Neural progenitor cell (in vitro differentiated cells): Measurements from ENCODE around the gene CASP7.

Experiments used
- EZH2phosphoT487 ChIP-seq: fragments of 200-600 bp; sonication (generic); IDR thresholded peaks from 2 replicates; pipeline ENCODE4 v1.6.1; 2017; ENCODE audit warnings: antibody characterized with exemption
- TF ChIP-seq, protein P1 (sequence below): fragments of 200-600 bp; sonication (generic); IDR thresholded peaks from 2 replicates; pipeline ENCODE4 v1.5.1; 2017; ENCODE audit warnings: antibody characterized with exemption, mild to moderate bottlenecking

DNA sequence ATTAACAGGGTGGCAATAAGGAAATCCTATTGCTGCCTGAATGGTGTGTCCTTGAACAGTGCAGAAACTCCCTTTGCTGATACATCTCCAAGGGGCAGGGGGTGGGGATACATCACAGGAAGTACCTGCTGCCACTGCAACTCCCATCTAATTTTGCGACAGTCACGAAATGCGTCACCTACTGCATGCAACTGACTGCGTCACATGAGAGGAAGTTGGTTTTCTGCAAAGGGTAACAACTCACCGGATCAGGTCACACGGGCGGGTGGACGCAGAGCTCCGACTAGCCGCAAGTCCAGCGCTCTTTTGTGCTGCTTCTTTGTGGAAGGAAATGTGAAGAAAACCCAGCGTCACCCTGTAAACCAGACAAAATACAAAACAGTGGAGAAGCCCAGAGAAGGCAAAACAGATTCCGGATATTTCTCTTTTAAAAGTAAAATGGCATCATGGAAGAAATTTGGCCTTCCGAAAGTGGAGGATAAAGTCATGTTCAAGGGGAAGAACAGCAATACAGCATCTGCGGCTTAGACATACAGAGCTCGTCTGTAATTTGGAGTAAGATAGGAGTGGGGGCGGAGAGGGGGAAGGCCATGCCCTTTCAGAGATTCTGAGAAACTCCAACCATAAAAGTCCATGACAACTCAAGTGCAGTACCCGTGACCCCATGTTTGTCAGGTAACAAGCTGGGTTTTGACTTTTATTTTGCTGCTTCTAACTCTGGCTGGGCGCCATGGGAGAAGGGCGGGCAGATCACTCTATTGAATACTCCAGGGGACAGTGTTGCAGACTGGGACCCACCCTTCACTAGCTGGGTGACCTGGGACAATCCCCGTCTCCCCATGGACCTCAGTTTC is 39.5 kb downstream of the CASP7 start:
- TF ChIP-seq, protein P1, sequence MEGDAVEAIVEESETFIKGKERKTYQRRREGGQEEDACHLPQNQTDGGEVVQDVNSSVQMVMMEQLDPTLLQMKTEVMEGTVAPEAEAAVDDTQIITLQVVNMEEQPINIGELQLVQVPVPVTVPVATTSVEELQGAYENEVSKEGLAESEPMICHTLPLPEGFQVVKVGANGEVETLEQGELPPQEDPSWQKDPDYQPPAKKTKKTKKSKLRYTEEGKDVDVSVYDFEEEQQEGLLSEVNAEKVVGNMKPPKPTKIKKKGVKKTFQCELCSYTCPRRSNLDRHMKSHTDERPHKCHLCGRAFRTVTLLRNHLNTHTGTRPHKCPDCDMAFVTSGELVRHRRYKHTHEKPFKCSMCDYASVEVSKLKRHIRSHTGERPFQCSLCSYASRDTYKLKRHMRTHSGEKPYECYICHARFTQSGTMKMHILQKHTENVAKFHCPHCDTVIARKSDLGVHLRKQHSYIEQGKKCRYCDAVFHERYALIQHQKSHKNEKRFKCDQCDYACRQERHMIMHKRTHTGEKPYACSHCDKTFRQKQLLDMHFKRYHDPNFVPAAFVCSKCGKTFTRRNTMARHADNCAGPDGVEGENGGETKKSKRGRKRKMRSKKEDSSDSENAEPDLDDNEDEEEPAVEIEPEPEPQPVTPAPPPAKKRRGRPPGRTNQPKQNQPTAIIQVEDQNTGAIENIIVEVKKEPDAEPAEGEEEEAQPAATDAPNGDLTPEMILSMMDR: no peak
- no peak for TF ChIP-seq EZH2phosphoT487
